HepG2 (cell line): Measurements from ENCODE around the gene ERMARD. TPM values are rescaled to one million over a fixed set of nuclear protein-coding genes. Genes with fewer than 3 reads are reported as not detected.
A peak's percentile ranks its signal among the peaks of the same experiment; 100 is the strongest.

Experiments
- GLMP ChIP-seq: sonication (generic); formaldehyde crosslinking; IDR thresholded peaks from 2 replicates; pipeline ENCODE4 v1.9.0; 2021; ENCODE audit warnings: missing genetic modification reagents, mild to moderate bottlenecking, borderline replicate concordance
- HBP1 ChIP-seq: IDR thresholded peaks from 2 replicates; pipeline ENCODE4 v1.6.1; 2016; ENCODE audit warnings: low read depth, control low read depth
- SETDB1 ChIP-seq: sonication (generic); formaldehyde crosslinking; IDR thresholded peaks from 2 replicates; pipeline ENCODE4 v1.5.1; 2020; ENCODE audit warnings: missing genetic modification reagents, mild to moderate bottlenecking, borderline replicate concordance
- SP1 ChIP-seq, 2 experiments: fragments of 450-650 bp in 1 of 2; sonication (generic) in 1 of 2; formaldehyde crosslinking in 1 of 2; IDR thresholded peaks; 2 replicates each; pipeline versions ENCODE4 v1.4.0 to v1.6.1; 2016 to 2020; ENCODE audit warnings: missing genetic modification reagents in 1 of 2
- ZFYVE20 ChIP-seq: sonication (generic); formaldehyde crosslinking; IDR thresholded peaks from 2 replicates; pipeline ENCODE4 v1.8.0; 2023; ENCODE audit warnings: low read depth, mild to moderate bottlenecking, moderate library complexity, missing genetic modification reagents, borderline replicate concordance
- ZNF34 ChIP-seq: sonication (generic); formaldehyde crosslinking; IDR thresholded peaks from 2 replicates; pipeline ENCODE4 v1.4.0; 2020; ENCODE audit warnings: mild to moderate bottlenecking, missing genetic modification reagents, borderline replicate concordance
- ZNF709 ChIP-seq: sonication (generic); formaldehyde crosslinking; IDR thresholded peaks from 2 replicates; pipeline ENCODE4 v1.5.0; 2020; ENCODE audit warnings: mild to moderate bottlenecking, missing genetic modification reagents
- ZNF788 ChIP-seq: sonication (generic); formaldehyde crosslinking; IDR thresholded peaks from 2 replicates; pipeline ENCODE4 v1.5.0; 2020; ENCODE audit warnings: mild to moderate bottlenecking, missing genetic modification reagents, borderline replicate concordance
- ZNF878 ChIP-seq: sonication (generic); formaldehyde crosslinking; IDR thresholded peaks from 2 replicates; pipeline ENCODE4 v1.8.1; 2023; ENCODE audit warnings: mild to moderate bottlenecking, missing genetic modification reagents, moderate library complexity
- polyA plus RNA-seq, 8 experiments: library from polyadenylated mRNA; depleted of rRNA in 3 of 8; stranded (reverse) in 7 of 8; unstranded in 1 of 8; fragments of >200 nt; fragmentation: Illumina TruSeq in 4 of 8; extraction: Trizol in 4 of 8; gene quantifications; 2 replicates each; pipeline versions ENCODE4 v1.2.1 to v1.2.3, GENCODE V29; 2011 to 2016; ENCODE audit warnings: low read depth in 4 of 8, missing spikeins in 1 of 8, mixed read lengths in 1 of 8; ENCODE audit not compliant: insufficient read depth in 1 of 8
- total RNA-seq, 5 experiments: library from RNA; depleted of rRNA; stranded (reverse); fragments of >200 nt; fragmentation: Illumina TruSeq; extraction: Trizol; gene quantifications; 2 replicates each; pipeline ENCODE4 v1.2.3, GENCODE V29; 2016; ENCODE audit warnings: low read depth in 1 of 5

The ERMARD gene
- total and polyA plus RNA-seq, 2 of the 13 experiments (the other 11 are each of a cell fraction or from before 2014, with no cell fraction given): 8.8 to 10.7 TPM

GRCh38 chr6:169725125-169726048, 26.0 kb upstream of the ERMARD start (continued):
- TF ChIP-seq GLMP (CRISPR knock-in tag) (0 out of 2 replicates have a peak, but pooled peaks have one; percentile 36), ZNF709 (peak; percentile 15), ZNF878 (CRISPR knock-in tag) (peak; percentile 86; the same call in 1 of the 2 replicates), SETDB1 (CRISPR knock-in tag) (no peak), ZNF34 (CRISPR knock-in tag) (no peak), HBP1 (CRISPR knock-in tag) (no peak), ZFYVE20 (CRISPR knock-in tag) (no peak; the same call in 1 of the 2 replicates), ZNF788 (CRISPR knock-in tag) (0 out of 2 replicates have a peak, but pooled peaks have one; percentile 16), SP1 (IDR thresholded peaks at IDR 0.05) (no peak), SP1 (CRISPR knock-in tag; IDR thresholded peaks at IDR 0.05) (no peak; the same call in none of the 2 replicates)
